HL-60 (cell line): ENCODE results near the gene SLC22A25.

Experiments used
- DNase-seq, 2 experiments: peaks; one replicate each; pipeline ENCODE4 v3.0.0-alpha.2; 2010 to 2020; ENCODE audit warnings: low read depth in 1 of 2, low spot score in 1 of 2
- H3K27ac ChIP-seq: fragments of 250-450 bp; sonication (Bioruptor Pico); replicated peaks from 2 replicates; pipeline ENCODE4 v1.5.1; 2020; ENCODE audit warnings: mild to moderate bottlenecking, moderate library complexity
- H3K27me3 ChIP-seq: fragments of 250-450 bp; sonication (Bioruptor Pico); 2 replicates; pipeline ENCODE4 v1.5.1; 2021; ENCODE audit warnings: mild to moderate bottlenecking, moderate library complexity; ENCODE audit not compliant: insufficient read depth, poor library complexity, severe bottlenecking
- H3K4me3 ChIP-seq: replicated peaks from 2 replicates; pipeline ENCODE4 v1.5.1; 2011; ENCODE audit warnings: mild to moderate bottlenecking, control low read depth, low read length; ENCODE audit not compliant: insufficient read depth
- GABPA ChIP-seq: IDR thresholded peaks from 2 replicates; pipeline ENCODE4 v1.6.1; 2012; ENCODE audit warnings: low read depth
- POLR2AphosphoS5 ChIP-seq: IDR thresholded peaks from 2 replicates; pipeline ENCODE4 v1.6.1; 2012; ENCODE audit warnings: low read depth
- SPI1 ChIP-seq: IDR thresholded peaks from 2 replicates; pipeline ENCODE4 v1.6.1; 2012; ENCODE audit warnings: low read depth, mild to moderate bottlenecking, borderline replicate concordance
- TF ChIP-seq, protein P1 (sequence below): IDR thresholded peaks from 2 replicates; pipeline ENCODE4 v1.6.1; 2012; ENCODE audit warnings: low read depth; ENCODE audit not compliant: insufficient replicate concordance
- TF ChIP-seq, protein P2 (sequence below): IDR thresholded peaks from one replicate; pipeline ENCODE4 v1.5.1; 2011; ENCODE audit warnings: low read length, control low read depth, inconsistent platforms; ENCODE audit not compliant: insufficient read depth

The SLC22A25 gene

DNA sequence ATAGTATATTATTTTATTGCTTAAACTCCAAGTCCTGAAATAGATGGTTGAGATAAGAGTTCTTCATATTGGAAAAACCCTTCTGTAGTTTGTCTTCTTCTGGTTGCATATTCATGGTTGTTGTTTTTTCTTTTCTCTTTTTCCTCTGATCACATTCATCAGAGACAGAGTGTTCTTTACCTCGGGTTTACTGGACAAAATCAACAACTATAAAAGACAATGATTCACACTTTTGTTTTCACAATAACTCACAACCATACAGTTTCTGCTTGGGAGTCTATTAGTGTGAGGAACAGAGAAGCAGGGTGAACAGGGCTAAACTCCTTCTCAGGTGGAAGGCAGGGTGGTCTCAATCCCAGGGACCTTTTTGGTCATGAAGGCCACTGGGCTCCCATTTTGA, 2.6 kb upstream of the SLC22A25 start:
- no peak overlapping the region for H3K27ac ChIP-seq
- peaks cover 9% of the 10 kb centered on the region for H3K27me3 ChIP-seq
- no peak overlapping the region for H3K4me3 ChIP-seq
- no peak for DNase-seq
- TF ChIP-seq POLR2AphosphoS5 (no peak), GABPA (no peak), SPI1 (no peak)
- TF ChIP-seq, protein P1, sequence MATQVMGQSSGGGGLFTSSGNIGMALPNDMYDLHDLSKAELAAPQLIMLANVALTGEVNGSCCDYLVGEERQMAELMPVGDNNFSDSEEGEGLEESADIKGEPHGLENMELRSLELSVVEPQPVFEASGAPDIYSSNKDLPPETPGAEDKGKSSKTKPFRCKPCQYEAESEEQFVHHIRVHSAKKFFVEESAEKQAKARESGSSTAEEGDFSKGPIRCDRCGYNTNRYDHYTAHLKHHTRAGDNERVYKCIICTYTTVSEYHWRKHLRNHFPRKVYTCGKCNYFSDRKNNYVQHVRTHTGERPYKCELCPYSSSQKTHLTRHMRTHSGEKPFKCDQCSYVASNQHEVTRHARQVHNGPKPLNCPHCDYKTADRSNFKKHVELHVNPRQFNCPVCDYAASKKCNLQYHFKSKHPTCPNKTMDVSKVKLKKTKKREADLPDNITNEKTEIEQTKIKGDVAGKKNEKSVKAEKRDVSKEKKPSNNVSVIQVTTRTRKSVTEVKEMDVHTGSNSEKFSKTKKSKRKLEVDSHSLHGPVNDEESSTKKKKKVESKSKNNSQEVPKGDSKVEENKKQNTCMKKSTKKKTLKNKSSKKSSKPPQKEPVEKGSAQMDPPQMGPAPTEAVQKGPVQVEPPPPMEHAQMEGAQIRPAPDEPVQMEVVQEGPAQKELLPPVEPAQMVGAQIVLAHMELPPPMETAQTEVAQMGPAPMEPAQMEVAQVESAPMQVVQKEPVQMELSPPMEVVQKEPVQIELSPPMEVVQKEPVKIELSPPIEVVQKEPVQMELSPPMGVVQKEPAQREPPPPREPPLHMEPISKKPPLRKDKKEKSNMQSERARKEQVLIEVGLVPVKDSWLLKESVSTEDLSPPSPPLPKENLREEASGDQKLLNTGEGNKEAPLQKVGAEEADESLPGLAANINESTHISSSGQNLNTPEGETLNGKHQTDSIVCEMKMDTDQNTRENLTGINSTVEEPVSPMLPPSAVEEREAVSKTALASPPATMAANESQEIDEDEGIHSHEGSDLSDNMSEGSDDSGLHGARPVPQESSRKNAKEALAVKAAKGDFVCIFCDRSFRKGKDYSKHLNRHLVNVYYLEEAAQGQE: no peak
- TF ChIP-seq, protein P2, sequence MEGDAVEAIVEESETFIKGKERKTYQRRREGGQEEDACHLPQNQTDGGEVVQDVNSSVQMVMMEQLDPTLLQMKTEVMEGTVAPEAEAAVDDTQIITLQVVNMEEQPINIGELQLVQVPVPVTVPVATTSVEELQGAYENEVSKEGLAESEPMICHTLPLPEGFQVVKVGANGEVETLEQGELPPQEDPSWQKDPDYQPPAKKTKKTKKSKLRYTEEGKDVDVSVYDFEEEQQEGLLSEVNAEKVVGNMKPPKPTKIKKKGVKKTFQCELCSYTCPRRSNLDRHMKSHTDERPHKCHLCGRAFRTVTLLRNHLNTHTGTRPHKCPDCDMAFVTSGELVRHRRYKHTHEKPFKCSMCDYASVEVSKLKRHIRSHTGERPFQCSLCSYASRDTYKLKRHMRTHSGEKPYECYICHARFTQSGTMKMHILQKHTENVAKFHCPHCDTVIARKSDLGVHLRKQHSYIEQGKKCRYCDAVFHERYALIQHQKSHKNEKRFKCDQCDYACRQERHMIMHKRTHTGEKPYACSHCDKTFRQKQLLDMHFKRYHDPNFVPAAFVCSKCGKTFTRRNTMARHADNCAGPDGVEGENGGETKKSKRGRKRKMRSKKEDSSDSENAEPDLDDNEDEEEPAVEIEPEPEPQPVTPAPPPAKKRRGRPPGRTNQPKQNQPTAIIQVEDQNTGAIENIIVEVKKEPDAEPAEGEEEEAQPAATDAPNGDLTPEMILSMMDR: no peak

DNA sequence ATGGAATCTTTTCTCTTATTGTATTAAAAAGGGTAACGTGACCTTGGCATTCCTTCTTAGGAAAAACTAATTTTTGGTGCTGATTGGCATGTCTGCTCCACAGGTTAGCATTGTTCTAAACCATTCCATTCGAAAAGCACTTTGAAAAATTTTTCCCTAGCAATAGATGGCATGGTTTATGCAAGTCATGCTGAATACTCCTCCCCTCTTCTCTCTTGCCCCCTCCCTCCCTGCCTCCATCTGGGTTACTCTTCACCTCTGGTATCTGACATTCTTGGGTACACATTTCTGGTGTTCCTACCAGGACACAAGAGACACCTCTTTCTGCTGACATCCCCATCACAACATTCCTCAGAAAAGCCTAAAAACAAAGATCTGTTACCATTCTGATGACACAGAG, 1.5 kb upstream of the SLC22A25 start:
- no peak for DNase-seq
- peaks cover 8% of the 10 kb centered on the region for H3K27me3 ChIP-seq
- no peak overlapping the region for H3K4me3 ChIP-seq
- TF ChIP-seq SPI1 (no peak), POLR2AphosphoS5 (no peak), GABPA (no peak)
- TF ChIP-seq, protein P1: no peak
- TF ChIP-seq, protein P2: no peak
- no peak overlapping the region for H3K27ac ChIP-seq

DNA sequence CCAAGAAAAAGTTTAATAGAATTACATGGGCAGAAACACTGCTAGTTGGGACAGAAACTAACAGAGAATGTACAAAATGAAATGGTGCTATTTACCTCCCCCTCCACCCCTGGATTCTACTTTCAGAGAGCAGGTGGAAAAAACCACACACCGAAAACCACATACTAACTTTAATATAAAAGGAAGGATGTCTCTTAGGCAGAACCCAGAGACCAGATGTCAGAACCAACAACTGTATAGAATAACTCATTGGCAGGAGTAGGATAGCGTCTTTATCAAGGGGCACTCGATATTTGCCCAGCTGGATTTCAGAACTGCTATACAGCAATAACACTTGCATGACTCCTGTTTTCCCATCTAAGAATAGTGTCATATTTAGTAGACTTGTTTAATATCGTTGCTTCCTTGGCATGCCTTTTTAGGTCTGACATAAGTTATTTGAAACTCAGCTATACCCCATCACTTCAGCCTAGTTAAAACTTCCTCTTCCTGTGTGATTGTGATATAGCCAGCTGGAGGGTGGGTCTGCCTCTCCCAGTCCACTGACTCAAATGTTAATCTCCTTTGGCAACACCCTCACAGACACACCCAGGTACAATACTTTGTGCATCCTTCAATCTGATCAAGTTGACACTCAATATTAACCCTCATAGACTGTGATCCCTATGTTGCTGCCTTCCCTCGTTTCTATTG, 1.2 kb downstream of the SLC22A25 start:
- DNase-seq: no peak
- Histone ChIP-seq H3K27ac (no peak overlapping the region), H3K4me3 (no peak overlapping the region), H3K27me3 (peaks cover 9% of the 10 kb centered on the region)
- TF ChIP-seq, protein P2: no peak
- TF ChIP-seq SPI1 (no peak), POLR2AphosphoS5 (no peak), GABPA (no peak)
- TF ChIP-seq, protein P1: no peak
